MM.1S (cell line): ENCODE measurements around the gene CYP2J2.
A peak's percentile ranks its signal among the peaks of the same experiment; 100 is the strongest.

Experiments used
- DNase-seq: peaks from one replicate; pipeline ENCODE4 v3.0.0-alpha.2; 2015
- H2AFZ ChIP-seq: fragments of 300-600 bp; sonication (generic); 2 replicates; pipeline ENCODE4 v1.6.0; 2016; ENCODE audit warnings: antibody characterized with exemption, low read length
- H3F3A ChIP-seq: fragments of 300-600 bp; sonication (generic); 2 replicates; pipeline ENCODE4 v1.6.1; 2016; ENCODE audit warnings: mild to moderate bottlenecking, antibody characterized with exemption, low read length, moderate library complexity, mixed read lengths; ENCODE audit not compliant: insufficient read depth
- H3K27ac ChIP-seq: fragments of 300-600 bp; sonication (generic); 2 replicates; pipeline ENCODE4 v1.5.1; 2016; ENCODE audit warnings: mild to moderate bottlenecking, low read length
- H3K27me3 ChIP-seq: fragments of 300-600 bp; sonication (generic); replicated peaks from 2 replicates; pipeline ENCODE4 v1.6.0; 2016; ENCODE audit warnings: low read length; ENCODE audit not compliant: insufficient read depth
- H3K36me3 ChIP-seq: fragments of 300-600 bp; sonication (generic); replicated peaks from 2 replicates; pipeline ENCODE4 v1.6.1; 2016; ENCODE audit warnings: mild to moderate bottlenecking, low read length, mixed read lengths; ENCODE audit not compliant: insufficient read depth
- H3K4me1 ChIP-seq: fragments of 300-600 bp; sonication (generic); 2 replicates; pipeline ENCODE4 v1.6.1; 2016; ENCODE audit warnings: low read length, mixed read lengths
- H3K4me2 ChIP-seq: fragments of 300-600 bp; sonication (generic); 2 replicates; pipeline ENCODE4 v1.6.0; 2016; ENCODE audit warnings: low read depth, low read length
- H3K4me3 ChIP-seq: fragments of 300-600 bp; sonication (generic); 2 replicates; pipeline ENCODE4 v1.5.1; 2016; ENCODE audit warnings: low read length, mixed read lengths
- H3K79me2 ChIP-seq: fragments of 300-600 bp; sonication (generic); 2 replicates; pipeline ENCODE4 v1.6.1; 2016; ENCODE audit warnings: mixed run types, low read length, mixed read lengths
- H3K9ac ChIP-seq: fragments of 300-600 bp; sonication (generic); 2 replicates; pipeline ENCODE4 v1.6.1; 2016; ENCODE audit warnings: low read length, mixed read lengths
- H3K9me2 ChIP-seq: fragments of 300-600 bp; sonication (generic); replicated peaks from 2 replicates; pipeline ENCODE4 v1.6.1; 2016; ENCODE audit warnings: mild to moderate bottlenecking, low read length, mixed read lengths; ENCODE audit not compliant: insufficient read depth
- H3K9me3 ChIP-seq: fragments of 300-600 bp; sonication (generic); replicated peaks from 2 replicates; pipeline ENCODE4 v1.6.1; 2016; ENCODE audit warnings: mild to moderate bottlenecking, low read length, mixed read lengths; ENCODE audit not compliant: insufficient read depth
- H4K20me1 ChIP-seq: fragments of 300-600 bp; sonication (generic); 2 replicates; pipeline ENCODE4 v1.6.1; 2016; ENCODE audit warnings: mild to moderate bottlenecking, low read length, moderate library complexity, mixed read lengths; ENCODE audit not compliant: insufficient read depth
- EZH2 ChIP-seq: fragments of 300-600 bp; sonication (generic); optimal IDR thresholded peaks from 2 replicates; pipeline ENCODE3; 2017; ENCODE audit warnings: low read depth, mild to moderate bottlenecking, antibody characterized with exemption, low read length, mixed read lengths
- EZH2phosphoT487 ChIP-seq: fragments of 300-600 bp; sonication (generic); IDR thresholded peaks from 2 replicates; pipeline ENCODE4 v1.6.1; 2018; ENCODE audit warnings: antibody characterized with exemption, low read length
- TF ChIP-seq, protein P1 (sequence below): fragments of 300-600 bp; sonication (generic); IDR thresholded peaks from 2 replicates; pipeline ENCODE4 v1.5.1; 2016; ENCODE audit warnings: antibody characterized with exemption, low read length, mixed read lengths

CYP2J2 gene

GRCh38 chr1:59948990-59949389, 22.4 kb upstream of the CYP2J2 start:
- no peaks in the 10 kb centered on the region for H3K9me3 ChIP-seq

GRCh38 chr1:59947047-59947938, 20.7 kb upstream of the CYP2J2 start:
- no peaks in the 10 kb centered on the region for H4K20me1 ChIP-seq

More at GRCh38 chr1:59948990-59949389, 22.4 kb upstream of the CYP2J2 start:
- Histone ChIP-seq H3K9ac (no peak overlapping the region), H3F3A (no peaks in the 10 kb centered on the region), H3K4me2 (no peak overlapping the region), H3K27me3 (no peaks in the 10 kb centered on the region), H3K36me3 (no peaks in the 10 kb centered on the region), H3K4me1 (no peaks in the 10 kb centered on the region), H3K27ac (no peak overlapping the region), H3K9me2 (no peaks in the 10 kb centered on the region), H3K4me3 (no peak overlapping the region), H2AFZ (no peak overlapping the region), H3K79me2 (no peaks in the 10 kb centered on the region), H4K20me1 (no peaks in the 10 kb centered on the region)
- DNase-seq, result no peak
- TF ChIP-seq, protein P1, sequence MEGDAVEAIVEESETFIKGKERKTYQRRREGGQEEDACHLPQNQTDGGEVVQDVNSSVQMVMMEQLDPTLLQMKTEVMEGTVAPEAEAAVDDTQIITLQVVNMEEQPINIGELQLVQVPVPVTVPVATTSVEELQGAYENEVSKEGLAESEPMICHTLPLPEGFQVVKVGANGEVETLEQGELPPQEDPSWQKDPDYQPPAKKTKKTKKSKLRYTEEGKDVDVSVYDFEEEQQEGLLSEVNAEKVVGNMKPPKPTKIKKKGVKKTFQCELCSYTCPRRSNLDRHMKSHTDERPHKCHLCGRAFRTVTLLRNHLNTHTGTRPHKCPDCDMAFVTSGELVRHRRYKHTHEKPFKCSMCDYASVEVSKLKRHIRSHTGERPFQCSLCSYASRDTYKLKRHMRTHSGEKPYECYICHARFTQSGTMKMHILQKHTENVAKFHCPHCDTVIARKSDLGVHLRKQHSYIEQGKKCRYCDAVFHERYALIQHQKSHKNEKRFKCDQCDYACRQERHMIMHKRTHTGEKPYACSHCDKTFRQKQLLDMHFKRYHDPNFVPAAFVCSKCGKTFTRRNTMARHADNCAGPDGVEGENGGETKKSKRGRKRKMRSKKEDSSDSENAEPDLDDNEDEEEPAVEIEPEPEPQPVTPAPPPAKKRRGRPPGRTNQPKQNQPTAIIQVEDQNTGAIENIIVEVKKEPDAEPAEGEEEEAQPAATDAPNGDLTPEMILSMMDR, result no peak
- TF ChIP-seq EZH2phosphoT487 (no peak), EZH2 (no peak)

GRCh38 chr1:59945790-59946189, 19.2 kb upstream of the CYP2J2 start:
- no peaks in the 10 kb centered on the region for H4K20me1 ChIP-seq
- H3K4me2 ChIP-seq, result no peak overlapping the region
- TF ChIP-seq EZH2phosphoT487 (no peak), EZH2 (no peak)
- TF ChIP-seq, protein P1, result no peak
- H3K36me3 ChIP-seq, result no peaks in the 10 kb centered on the region
- H3K4me3 ChIP-seq, result no peak overlapping the region
- no peak overlapping the region for H3K27ac ChIP-seq
- no peaks in the 10 kb centered on the region for H3K27me3 ChIP-seq
- H3K9me2 ChIP-seq, result no peaks in the 10 kb centered on the region
- H3F3A ChIP-seq, result no peaks in the 10 kb centered on the region
- no peak overlapping the region for H2AFZ ChIP-seq
- no peaks in the 10 kb centered on the region for H3K9me3 ChIP-seq
- no peaks in the 10 kb centered on the region for H3K79me2 ChIP-seq
- no peak overlapping the region for H3K9ac ChIP-seq
- no peak for DNase-seq
- no peaks in the 10 kb centered on the region for H3K4me1 ChIP-seq

More at GRCh38 chr1:59947047-59947938, 20.7 kb upstream of the CYP2J2 start:
- Histone ChIP-seq H3K27ac (no peak overlapping the region), H3K9ac (no peak overlapping the region), H3F3A (no peaks in the 10 kb centered on the region), H3K4me2 (no peak overlapping the region), H3K79me2 (no peaks in the 10 kb centered on the region), H2AFZ (no peak overlapping the region), H3K9me3 (no peaks in the 10 kb centered on the region), H3K36me3 (no peaks in the 10 kb centered on the region), H3K27me3 (no peaks in the 10 kb centered on the region), H3K9me2 (no peaks in the 10 kb centered on the region), H3K4me3 (no peak overlapping the region), H3K4me1 (no peaks in the 10 kb centered on the region)
- TF ChIP-seq EZH2 (no peak), EZH2phosphoT487 (no peak)
- TF ChIP-seq, protein P1, result peak; percentile 93
- peak; percentile 75 for DNase-seq
